ENCODE data around the gene LDLRAD3.

LDLRAD3 gene

DNA sequence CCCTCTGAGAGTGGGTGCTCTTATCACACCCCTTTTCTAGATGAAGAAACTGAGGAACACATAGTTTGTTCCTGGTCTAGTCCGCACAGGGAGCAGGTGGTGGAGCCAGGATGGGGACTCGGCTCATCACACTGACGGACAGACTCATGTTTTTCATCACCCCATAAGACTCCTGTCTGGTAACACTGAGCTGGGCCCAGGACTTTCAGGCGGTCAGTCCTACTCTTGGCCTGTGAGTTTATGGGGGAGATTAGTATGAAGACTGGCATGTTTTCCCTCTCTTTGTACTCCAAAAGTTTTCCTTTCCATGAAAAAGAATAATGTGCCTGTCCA, 160.8 kb downstream of the LDLRAD3 start:
- DNase-seq (ENCODE audit: low read depth) = no peak

DNA sequence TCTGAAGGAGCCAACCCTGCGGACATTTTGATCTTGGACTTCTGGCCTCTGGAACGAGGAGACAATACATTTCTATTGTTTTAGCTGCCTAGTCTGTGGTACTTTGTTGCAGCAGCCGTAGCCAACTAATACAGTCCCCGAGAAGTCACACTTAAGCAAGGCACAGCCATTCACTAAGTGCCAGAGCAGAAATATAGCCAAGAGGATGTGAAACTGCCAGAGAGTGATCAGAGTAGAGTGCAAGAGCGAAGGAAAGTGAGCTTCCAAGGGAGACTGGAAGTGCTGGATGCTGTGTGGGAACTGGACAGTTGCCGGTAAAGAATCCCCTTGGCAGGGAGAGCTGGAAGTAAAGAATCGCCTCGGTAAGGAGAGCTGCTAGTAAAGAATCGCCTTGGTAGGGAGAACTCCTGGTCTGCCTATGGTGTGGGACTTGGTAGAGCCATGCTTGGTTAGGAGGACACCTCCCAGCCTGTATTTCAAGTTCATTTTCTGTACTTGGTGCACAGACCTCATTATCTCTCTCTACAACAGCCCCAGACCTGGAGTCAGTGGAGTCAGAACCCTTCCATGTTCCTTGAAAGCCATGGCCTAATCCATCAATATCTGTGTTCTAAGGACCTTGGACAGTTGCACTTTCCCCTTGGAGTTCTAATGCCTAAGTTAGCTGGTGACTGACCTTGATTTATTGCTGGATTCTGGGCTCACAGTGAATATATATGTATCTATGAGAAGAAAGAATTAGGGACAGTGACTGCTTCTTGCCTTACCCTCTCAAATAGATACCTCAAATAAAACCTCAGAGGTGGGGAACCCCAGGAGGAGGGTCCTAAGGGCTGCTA, 162.1 kb downstream of the LDLRAD3 start:
- DNase-seq (ENCODE audit: low read depth) = no peak

DNA sequence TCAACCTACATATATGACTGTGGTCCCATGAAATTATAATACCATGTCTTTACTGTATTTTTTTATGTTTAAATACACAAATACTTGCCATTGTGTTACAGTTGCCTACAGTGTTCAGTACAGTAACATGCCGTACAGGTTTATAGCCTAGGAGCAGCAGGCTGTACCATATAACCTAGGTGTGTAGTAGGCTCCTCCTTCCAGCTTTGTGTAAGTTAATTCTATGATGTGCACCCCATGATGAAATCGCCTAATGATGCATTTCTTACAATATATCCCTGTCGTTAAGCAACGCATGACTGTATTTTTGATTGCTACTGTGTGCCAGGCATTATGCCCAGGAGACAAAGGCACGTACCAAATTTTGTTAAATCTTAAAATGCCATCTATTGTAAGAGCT, 163.7 kb downstream of the LDLRAD3 start:
- DNase-seq (ENCODE audit: low read depth) = no peak

GRCh38 chr11:36108881-36109589, 165.2 kb downstream of the LDLRAD3 start:
- no peak for DNase-seq (ENCODE audit: low read depth)

DNA sequence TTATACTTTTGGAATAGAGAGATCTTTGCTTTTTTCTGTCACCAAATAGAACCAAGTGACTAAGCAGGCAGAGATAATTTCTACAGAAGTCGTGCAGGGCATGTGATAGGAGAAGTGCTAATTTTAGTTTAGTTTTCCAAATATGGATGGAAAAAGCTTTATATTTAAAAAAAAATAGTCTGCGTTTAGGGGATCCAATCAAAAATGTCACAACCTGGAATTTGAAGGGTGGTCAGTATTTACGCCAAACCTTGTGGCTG, 165.7 kb downstream of the LDLRAD3 start:
- DNase-seq (ENCODE audit: low read depth) = no peak

DNA sequence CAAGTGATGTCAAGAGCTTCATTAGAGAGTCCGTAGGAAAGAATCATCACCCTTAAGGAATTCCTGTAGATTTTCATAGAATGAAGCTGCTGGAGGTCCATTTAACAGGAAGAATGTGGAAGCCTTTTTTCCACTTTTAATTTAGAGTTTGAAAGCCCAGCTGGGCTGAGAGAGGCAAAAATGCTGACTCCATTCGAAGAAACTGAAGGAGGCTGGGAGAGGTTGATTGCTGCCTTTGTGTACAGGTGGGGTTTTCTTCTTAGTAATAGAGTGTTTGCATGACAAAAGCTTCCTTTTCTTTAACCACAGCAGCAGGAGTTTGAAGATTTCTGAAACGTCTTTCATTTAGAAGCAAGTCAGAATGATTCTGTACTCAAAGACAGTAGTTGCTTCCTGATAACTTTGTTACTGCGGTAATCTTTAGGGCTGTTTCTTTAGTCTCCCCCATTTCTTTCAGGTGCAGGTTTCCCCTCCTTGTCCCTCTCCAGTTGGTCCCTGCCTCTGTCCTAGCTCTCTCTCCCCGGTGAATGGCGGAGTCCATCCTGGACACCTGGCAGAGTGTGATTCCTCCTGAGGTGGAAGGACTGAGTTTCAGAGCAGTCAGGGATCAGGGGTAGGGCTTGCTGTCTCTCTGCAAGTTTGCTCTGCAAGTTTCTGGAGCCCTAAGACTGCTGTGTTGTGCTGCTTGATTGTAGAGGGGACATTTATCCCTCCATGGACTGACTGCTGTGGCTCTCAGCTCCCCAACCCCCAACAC, 166.2 kb downstream of the LDLRAD3 start:
- no peak for DNase-seq (ENCODE audit: low read depth)

- DNase-seq (ENCODE audit: low read depth) = no peak
Measured at GRCh38 chr11:36110668-36111410, 167.0 kb downstream of the LDLRAD3 start.

DNA sequence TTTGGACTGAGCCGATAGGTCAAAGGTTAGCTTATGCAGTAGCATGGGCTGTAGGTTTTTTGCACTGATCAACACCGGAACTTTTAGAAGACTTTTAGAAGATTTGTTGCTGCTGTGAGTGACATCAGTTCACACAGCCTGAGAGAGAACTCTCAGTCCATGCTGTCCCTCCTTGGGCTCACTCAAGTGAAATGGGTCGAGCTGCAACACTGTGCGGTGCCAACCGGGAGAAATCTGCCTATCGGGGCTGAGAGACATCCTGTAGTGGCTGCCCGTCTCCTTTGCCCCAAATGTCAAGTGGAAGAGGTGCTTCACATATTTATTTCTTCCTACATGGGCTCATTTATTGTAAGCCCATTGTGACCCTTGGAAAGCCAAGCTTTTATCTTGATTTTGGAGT, 170.2 kb downstream of the LDLRAD3 start:
- no peak for DNase-seq (ENCODE audit: low read depth)

GRCh38 chr11:36115378-36115801, 171.5 kb downstream of the LDLRAD3 start:
- no peak for DNase-seq (ENCODE audit: low read depth)

- no peak for DNase-seq (ENCODE audit: low read depth)
Measured at GRCh38 chr11:36116161-36116560, 172.3 kb downstream of the LDLRAD3 start.

DNA sequence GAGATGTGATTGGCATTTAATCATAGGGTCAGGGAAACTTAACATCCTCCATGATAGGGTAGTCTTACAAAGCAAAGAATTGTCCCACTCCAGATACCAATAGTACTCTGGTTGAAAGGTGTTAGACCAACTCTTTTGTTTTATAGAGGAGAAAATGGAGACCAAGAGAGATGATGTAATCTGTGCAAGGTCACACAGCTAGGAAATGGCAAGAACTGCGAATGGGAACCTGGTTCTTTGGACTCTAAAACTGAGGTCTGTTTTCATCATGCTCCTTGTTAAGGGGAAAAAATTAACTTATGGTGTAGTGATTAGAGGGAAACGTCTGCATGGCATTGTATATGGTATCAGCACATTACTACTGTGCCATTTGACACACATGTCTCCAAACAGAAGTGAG, 174.2 kb downstream of the LDLRAD3 start:
- no peak for DNase-seq (ENCODE audit: low read depth)

DNA sequence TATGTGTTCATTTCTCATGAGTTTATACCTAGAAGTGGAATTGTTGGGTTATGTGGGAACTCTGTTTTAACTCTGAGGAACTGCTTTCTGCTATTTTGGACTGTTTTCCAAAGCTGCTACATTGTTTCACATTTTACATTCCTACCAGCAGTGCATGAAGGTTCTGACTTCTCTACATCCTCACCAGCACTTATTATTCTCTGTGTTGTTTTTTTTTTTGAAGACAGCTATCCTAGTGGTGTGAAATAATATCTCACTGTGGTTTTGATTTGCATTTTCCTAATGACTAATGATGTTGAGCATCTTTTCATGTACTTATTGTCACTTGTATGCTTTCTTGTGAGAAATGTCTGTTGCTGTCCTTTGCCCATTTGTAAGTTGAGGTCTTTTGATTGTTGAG, 175.4 kb downstream of the LDLRAD3 start:
- DNase-seq (ENCODE audit: low read depth) = no peak

GRCh38 chr11:36121054-36121453, 177.2 kb downstream of the LDLRAD3 start:
- no peak for DNase-seq (ENCODE audit: low read depth)

GRCh38 chr11:36122671-36123070, 178.8 kb downstream of the LDLRAD3 start:
- DNase-seq (ENCODE audit: low read depth) = no peak

DNA sequence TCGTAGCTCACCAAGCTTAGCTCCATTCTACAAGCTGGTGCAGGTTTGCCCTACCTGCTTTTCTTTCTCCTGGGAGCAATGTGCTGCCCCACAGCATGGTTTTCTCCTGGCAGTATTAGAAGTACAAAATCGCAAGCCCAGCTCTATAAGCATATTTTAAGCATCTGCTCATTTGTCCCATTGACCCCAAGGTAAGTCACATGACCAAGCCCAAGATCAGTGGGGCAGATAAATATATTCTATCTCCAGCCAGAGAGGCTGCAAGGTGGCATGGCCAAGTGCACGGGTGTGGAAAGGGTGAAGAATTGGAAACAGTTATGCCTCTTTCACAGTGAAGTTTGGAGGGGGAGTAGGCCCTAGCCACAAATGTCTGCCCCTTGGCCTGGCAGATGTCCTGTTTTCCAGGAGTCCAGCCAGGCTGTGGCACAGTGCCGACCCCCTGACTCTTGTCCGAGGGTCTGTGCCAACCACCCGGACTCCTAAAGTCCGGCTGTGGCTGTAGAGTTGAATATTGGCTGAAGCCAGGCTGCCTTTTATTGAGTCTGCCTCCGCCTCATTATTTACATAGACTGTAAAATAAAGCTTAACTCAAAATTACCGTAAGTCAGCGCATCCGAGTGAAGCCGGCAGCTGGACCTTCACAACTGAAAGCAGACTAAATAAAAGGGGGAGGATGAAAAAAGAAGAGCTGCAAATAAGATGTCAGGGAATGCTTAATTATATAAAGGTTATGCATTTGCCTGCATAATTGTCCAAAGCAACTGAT, 179.7 kb downstream of the LDLRAD3 start:
- no peak for DNase-seq (ENCODE audit: low read depth)

- no peak for DNase-seq (ENCODE audit: low read depth)
Measured at GRCh38 chr11:36126678-36127077, 182.8 kb downstream of the LDLRAD3 start.

GRCh38 chr11:36127550-36127949, 183.7 kb downstream of the LDLRAD3 start:
- DNase-seq (ENCODE audit: low read depth) = no peak

DNA sequence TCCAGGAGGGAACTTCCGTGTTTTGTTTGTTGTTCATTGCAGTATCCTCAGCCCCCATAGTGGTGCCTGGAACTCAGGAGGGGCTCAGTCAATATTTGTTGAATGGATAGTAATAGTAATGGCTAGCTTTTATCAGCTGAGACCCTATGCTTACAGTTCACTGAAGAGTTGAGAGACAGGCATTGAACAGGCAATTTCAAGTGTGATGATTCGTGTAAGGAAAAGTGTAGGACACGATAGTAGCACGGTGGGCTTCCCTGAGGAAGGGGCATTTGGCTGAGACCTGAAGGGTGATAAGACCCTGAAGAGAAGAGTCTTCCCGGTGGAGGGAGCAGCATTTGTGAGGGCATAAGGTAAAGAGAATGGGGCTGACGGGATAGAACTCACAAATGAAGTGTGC, 186.1 kb downstream of the LDLRAD3 start:
- DNase-seq (ENCODE audit: low read depth) = no peak

DNA sequence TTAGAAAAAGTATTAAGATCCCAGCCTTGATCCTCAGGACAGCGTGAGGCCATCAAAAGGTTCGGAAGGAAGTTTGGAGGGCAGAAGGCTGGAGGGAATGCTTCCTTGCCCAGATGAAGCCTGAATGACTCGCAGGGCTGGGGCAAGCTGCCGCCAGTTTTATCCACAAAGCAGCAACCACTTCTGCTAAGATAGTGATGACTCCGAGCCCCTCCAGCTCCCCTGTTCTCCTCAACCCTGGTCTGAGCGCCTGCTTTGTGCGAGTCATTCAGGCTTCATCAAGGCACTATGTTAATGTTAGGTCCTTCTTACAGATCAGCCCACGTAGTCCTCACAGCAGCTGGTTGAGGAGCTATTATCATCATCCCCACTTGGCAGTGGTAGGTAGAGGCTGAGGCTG, 186.5 kb downstream of the LDLRAD3 start:
- DNase-seq (ENCODE audit: low read depth) = no peak

GRCh38 chr11:36131721-36132397, 188.0 kb downstream of the LDLRAD3 start:
- DNase-seq (ENCODE audit: low read depth) = no peak

- DNase-seq (ENCODE audit: low read depth) = no peak
Measured at GRCh38 chr11:36132940-36133339, 189.1 kb downstream of the LDLRAD3 start.

All from CMK (cell line).